NCI-H2107 treated with DMSO at 0.1 percent for 48 hours (cell line): ENCODE results near the gene CBR1.

Experiments
- DNase-seq: peaks from one replicate; lab custom pipeline; 2025; ENCODE audit not compliant: unreplicated experiment; lab: John Stamatoyannopoulos, UW

The CBR1 gene

GRCh38 chr21:36113647-36114428 is 44.0 kb downstream of the CBR1 start:
- peak; percentile 93 for DNase-seq

GRCh38 chr21:36115138-36115730 is 45.4 kb downstream of the CBR1 start:
- no peak for DNase-seq

- DNase-seq: no peak
Observed at GRCh38 chr21:36117286-36117741, 47.5 kb downstream of the CBR1 start.

GRCh38 chr21:36120304-36120888 is 50.6 kb downstream of the CBR1 start:
- DNase-seq: no peak
